Hepatic stellate cell (primary cell): ENCODE results near the gene ALG12.

ENCODE experiments used
- DNase-seq: peaks from one replicate; pipeline ENCODE4 v3.0.0; 2011; ENCODE audit warnings: low spot score

ALG12 gene

DNA sequence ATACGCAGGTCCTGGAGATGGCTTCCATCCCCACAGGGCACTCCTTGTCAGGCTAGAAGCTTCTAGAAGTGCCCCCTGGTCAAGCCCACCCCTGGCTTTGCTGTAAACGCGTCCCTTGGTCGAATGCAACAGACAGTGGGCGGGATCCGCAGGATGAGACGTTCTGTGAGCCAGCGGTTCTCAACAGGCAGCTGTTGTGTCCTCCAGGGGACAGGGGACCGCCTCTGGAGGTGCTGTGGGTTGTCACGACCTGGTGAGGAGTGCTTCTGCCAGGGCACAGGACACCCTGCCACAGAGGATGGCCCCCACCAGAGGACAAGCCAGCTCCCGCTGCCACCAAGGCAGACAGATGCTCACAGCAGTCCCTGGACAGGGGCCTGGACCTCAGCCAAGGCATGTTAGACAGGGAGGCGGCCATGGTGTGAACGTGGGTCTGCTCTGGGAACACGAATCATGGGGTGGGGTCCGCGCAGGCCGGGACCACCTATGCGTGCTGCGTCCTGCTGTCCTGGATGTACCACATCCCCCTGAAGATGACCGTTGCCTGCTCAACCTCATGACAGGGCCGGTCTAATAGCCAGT, 11.8 kb upstream of the ALG12 start:
- no peak for DNase-seq

DNA sequence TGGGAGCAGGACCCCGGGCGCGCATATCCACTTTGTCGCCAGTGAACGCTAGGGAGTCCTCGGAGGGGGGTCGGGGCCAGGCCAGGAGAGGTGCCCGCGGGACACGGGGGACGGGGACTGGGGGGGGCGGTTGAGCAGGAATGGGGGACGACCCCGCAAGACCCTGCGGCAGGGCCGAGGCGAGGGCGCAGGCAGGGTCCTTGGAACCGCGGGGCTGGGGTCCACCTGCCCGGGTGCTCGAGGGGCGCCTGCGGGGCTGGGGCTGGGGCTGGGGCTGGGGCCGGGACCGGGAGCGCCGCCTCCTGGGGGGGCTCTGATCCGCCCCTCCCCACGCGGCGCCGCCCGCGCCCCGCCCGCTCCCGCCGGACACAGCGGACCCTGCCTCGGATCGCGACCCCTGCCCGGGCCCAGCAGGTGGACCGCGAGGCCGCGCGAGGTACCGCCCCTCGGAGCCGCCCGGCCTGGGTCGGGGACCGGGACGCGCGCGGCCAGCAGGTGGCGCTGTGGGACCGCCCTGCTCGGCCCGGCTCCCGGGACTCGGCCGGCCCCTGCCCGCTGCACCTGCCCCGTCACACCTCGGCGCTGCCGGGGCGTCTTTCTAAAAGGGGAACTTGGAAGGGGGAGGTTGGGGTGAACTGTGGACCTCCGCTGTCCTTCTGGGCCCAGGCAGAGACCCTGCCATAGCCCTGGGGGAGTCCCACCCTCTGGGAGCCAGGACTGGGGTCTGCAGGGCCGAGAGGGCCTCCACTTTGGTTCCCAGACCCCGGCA, 11.2 kb upstream of the ALG12 start:
- DNase-seq, result peak; percentile 82

DNA sequence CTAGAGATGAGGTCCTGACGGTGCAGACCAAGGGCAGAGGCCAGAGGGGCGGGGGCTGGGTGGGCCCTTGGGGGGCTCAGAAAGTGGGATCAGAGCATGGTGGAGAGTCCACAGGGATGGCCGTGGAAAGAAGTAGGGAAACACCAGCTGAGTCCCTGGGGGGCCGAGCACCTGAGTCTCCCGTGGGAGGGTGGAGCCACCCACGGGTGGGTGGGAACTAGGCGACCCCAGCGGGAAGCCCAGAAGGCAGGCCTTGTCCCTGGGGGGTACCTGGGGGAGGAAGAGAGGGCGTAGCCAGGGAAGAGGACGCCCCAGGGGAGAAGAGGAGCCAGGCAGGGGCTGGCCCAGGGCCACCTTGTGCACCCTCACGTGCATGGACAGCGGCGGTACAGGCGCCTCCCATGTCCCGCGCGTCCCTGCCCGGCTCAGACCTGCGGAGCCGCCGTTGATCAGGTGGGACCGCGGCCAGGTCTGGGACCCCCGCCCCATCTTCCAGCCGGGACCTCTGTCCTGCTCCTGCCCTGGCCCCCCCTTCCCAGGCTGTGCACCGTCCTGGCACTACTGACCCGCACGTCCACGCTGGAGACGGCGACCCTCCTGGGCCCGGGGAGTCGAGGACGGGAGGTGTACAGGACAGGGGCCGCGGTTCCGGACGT, 10.4 kb upstream of the ALG12 start:
- DNase-seq, result no peak

GRCh38 chr22:49928185-49928495, 9.9 kb upstream of the ALG12 start:
- DNase-seq, result no peak

DNA sequence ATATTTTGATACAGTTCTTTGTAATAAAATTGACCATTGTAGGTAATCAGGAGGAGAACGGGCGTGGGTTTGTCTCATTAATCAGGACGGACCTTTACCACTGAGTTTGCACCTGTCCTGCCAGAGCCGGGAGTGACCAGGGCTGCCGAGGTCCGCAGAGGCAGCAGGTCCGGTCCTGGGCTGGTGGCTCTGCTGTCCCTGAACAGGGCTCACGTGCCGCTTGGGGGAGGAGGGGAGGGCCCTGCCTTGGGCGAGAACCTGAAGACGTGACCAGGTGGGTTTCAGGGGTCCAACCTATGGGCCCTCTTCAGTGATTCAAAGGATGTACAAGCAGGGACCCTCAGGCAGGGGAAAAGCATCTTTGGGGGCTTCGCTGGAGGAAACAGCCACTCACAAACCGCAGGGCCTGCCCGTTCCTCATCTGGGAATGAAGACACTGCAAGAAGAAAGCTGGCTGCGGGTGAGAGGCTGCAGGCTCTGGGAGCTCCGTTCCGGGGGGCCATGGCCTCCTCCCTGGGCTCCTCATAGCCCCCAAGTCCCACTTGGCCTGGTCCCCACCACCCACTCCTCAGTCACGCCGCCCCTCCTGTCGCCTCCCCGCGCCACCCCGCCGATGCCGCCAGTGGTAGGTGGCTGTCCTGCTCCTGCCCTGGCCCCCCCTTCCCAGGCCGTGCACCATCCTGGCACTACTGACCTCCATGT, 9.4 kb upstream of the ALG12 start:
- DNase-seq, result no peak

DNA sequence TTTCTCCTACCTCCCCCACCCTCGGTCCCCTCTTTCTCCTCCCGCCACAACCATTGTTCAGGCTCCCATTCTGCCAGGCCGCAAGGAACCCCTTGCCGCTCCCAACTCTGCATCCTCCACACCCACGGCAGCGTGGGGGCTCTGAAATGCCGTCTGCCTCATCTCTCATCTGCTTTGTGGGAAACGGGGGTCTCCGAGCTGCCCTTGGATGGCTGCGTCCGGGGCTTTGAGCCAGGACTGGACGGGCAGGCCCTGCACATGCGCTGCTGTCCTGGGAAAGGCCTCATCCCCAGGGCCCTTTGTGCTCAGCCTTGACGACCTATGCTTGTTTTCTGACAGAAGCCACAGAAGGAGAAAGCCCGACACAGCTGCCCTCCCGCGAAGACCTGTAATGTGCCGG, 8.7 kb upstream of the ALG12 start:
- no peak for DNase-seq

- no peak for DNase-seq
Measured at GRCh38 chr22:49925525-49926128, 7.4 kb upstream of the ALG12 start.

GRCh38 chr22:49924113-49924833, 6.0 kb upstream of the ALG12 start:
- no peak for DNase-seq

GRCh38 chr22:49923445-49923844, 5.2 kb upstream of the ALG12 start:
- DNase-seq, result no peak

DNA sequence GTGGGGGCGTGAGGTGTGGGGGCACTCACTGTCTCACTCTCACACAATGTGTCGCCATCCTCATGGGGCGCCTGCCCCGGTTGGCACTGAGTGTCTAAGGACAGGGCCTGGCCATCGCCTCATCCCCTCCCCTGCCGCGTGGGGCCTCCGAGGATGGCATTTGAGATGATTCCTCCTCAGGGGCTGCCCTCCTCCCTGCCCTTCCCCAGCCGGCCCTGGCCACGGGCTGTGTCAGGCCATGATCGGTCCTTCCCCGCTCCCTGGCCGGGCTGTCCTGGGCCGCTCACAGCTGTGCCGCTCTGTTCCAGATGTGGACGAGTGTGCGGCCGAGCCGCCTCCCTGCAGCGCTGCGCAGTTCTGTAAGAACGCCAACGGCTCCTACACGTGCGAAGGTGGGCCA, 4.7 kb upstream of the ALG12 start:
- no peak for DNase-seq

- no peak for DNase-seq
Measured at GRCh38 chr22:49922484-49922883, 4.2 kb upstream of the ALG12 start.

DNA sequence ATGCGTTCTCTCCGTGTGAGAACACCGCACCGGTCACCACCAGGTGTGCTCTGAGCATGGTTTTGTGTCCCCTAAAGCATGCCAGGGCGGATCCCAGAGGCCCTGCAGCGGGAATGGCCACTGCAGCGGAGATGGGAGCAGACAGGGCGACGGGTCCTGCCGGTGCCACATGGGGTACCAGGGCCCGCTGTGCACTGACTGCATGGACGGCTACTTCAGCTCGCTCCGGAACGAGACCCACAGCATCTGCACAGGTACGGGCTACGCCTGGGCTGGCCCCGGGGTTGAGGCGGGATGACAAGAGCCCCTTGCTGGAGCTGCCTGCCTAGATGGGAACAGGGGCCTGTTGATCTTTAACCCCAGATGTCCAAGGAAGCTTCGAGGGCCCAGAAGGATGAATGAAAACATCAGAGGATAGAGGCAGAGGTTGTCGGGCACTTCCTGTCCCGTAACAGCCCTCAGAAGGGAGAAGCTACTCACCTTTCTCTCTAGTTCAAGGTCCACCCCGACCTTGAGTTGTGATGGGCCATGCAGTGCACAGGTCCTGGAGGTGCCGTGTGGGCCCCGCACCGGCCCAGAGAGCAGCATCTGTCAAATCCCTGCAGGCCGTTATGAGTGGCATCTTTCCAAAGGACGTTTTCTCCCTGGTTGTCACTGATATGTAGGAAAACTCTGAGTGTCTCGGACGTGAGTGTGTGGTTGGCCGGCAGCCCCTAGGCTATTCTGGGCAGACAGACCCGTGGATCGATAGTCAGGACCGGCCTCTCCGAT, 3.5 kb upstream of the ALG12 start:
- no peak for DNase-seq

DNA sequence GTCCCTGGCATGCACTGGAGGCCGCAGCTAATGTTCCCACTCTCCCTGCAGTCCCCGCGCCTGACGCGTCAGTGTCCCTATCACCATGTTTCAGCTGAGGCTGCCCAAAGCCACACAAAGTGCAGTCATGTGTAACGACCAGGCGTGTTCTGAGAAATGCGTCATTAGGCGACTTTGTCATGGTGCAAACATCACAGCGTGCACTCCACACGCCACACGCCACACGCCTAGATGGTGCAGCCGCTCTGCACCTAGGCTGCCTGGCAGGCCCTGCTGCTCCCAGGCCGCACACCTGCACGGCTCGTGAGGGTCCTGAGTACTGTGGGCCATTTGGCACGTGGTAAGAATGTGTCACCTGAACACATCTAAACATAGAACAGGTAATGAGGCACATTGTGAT, 2.6 kb upstream of the ALG12 start:
- no peak for DNase-seq

DNA sequence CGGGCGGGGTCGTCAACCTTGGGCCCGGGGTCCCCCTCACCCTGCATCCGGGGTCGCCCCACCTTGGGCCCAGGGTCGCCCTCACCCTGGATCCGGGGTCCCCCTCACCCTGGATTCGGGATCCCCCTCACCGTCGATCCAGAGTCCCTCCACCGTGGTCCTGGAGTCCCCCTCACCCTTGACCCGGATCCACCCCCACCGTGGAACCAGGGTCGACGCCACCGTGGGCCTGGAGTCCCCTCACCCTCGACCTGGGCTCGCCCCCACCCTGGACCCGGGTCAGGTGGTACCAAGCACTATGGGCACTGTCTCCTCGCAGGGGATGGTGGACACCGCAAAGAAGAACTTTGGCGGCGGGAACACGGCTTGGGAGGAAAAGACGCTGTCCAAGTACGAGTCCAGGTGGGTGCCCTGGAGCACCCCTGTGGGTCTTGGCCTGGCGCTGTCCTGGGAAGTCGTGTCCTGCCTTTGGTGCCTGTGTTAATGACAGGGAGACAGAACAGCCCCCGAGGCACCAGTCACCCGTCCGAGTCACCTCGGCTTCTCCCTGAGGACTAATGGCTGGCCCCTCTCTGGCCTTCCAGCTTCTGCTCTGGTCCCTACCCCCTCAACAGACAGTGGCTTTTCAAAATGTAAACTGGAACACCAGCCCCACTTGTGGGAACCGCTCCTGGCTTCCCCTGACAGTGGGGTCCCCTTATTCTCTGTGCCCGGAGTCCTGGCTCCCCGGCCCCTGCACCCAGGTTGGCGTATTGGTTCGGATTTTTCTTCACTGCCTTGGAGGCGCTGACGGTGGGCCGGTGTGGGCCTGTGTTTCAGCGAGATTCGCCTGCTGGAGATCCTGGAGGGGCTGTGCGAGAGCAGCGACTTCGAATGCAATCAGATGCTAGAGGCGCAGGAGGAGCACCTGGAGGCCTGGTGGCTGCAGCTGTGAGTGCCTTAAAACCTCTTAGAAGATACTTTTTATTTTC, 958 bp upstream of the ALG12 start:
- DNase-seq, result peak; percentile 27

- no peak for DNase-seq
Measured at GRCh38 chr22:49916831-49917230, 1.4 kb downstream of the ALG12 start.

GRCh38 chr22:49915610-49916009, 2.6 kb downstream of the ALG12 start:
- no peak for DNase-seq

GRCh38 chr22:49914256-49914655, 4.0 kb downstream of the ALG12 start:
- no peak for DNase-seq

GRCh38 chr22:49913446-49913845, 4.8 kb downstream of the ALG12 start:
- no peak for DNase-seq

GRCh38 chr22:49913026-49913425, 5.2 kb downstream of the ALG12 start:
- no peak for DNase-seq
